ENCODE results near the gene TPK1. TPM values are rescaled to one million over a fixed set of nuclear protein-coding genes. Genes with fewer than 3 reads are reported as not detected.
"Not testable (repeated sequence)": the region's sequence is repeated elsewhere in the genome, so short reads cannot be mapped to it uniquely, and the experiment has no call there.

Gene TPK1
- total RNA-seq, 1 donor from 2014 or later: 14.5 TPM

- H3K9ac ChIP-seq: no peak overlapping the region
- no peaks in the 10 kb centered on the region for H3K79me2 ChIP-seq (ENCODE audit: low read depth)
- H4K20me1 ChIP-seq (ENCODE audit: low read depth): no peaks in the 10 kb centered on the region
- no peaks in the 10 kb centered on the region for H3K36me3 ChIP-seq
- DNase-seq (ENCODE audit: low spot score): no peak
- H3K36me3 Mint-ChIP-seq: no peaks in the 10 kb centered on the region
- no peak overlapping the region for H2AFZ ChIP-seq (replicated peaks)
- H3K27ac Mint-ChIP-seq: no peak overlapping the region
- no peaks in the 10 kb centered on the region for H3K4me1 ChIP-seq
- peaks cover 2% of the 10 kb centered on the region for H3K27me3 Mint-ChIP-seq (ENCODE audit: insufficient read depth, low read depth)
- H3K4me3 Mint-ChIP-seq: no peak overlapping the region
- H3K4me2 ChIP-seq: no peak overlapping the region
- H3K27ac ChIP-seq: no peak overlapping the region
- no peaks in the 10 kb centered on the region for H3K4me1 Mint-ChIP-seq
- TF ChIP-seq EZH2phosphoT487 (IDR thresholded peaks at IDR 0.05) (no peak), CTCF (IDR thresholded peaks at IDR 0.05) (no peak), EZH2 (IDR thresholded peaks at IDR 0.05) (no peak)
- no peak overlapping the region for H3K4me3 ChIP-seq
- H3K9me3 ChIP-seq (ENCODE audit: low read depth): no peaks in the 10 kb centered on the region
- H3K9me3 Mint-ChIP-seq: no peaks in the 10 kb centered on the region
- H3F3A ChIP-seq (ENCODE audit: low read depth): no peaks in the 10 kb centered on the region
- no peaks in the 10 kb centered on the region for H3K27me3 ChIP-seq
Measured at GRCh38 chr7:144730224-144730623, 105.6 kb downstream of the TPK1 start.

GRCh38 chr7:144729226-144729625, 106.6 kb downstream of the TPK1 start:
- H3K27me3 Mint-ChIP-seq (ENCODE audit: insufficient read depth, low read depth): peaks cover 2% of the 10 kb centered on the region
- no peaks in the 10 kb centered on the region for H3K9me3 Mint-ChIP-seq
- no peaks in the 10 kb centered on the region for H3K4me1 Mint-ChIP-seq
- H3K36me3 Mint-ChIP-seq: no peaks in the 10 kb centered on the region
- no peaks in the 10 kb centered on the region for H3K4me1 ChIP-seq
- H3K4me3 Mint-ChIP-seq: no peak overlapping the region
- H3K79me2 ChIP-seq (ENCODE audit: low read depth): no peaks in the 10 kb centered on the region
- no peaks in the 10 kb centered on the region for H3K9me3 ChIP-seq (ENCODE audit: low read depth)
- H4K20me1 ChIP-seq (ENCODE audit: low read depth): no peaks in the 10 kb centered on the region
- H3K27ac Mint-ChIP-seq: no peak overlapping the region
- H3K9ac ChIP-seq: no peak overlapping the region
- no peak overlapping the region for H3K4me2 ChIP-seq
- H3F3A ChIP-seq (ENCODE audit: low read depth): no peaks in the 10 kb centered on the region
- H3K4me3 ChIP-seq: no peak overlapping the region
- no peaks in the 10 kb centered on the region for H3K27me3 ChIP-seq
- H2AFZ ChIP-seq (replicated peaks): no peak overlapping the region
- TF ChIP-seq CTCF (IDR thresholded peaks at IDR 0.05) (no peak), EZH2phosphoT487 (IDR thresholded peaks at IDR 0.05) (no peak), EZH2 (IDR thresholded peaks at IDR 0.05) (no peak)
- no peak for DNase-seq (ENCODE audit: low spot score)
- H3K36me3 ChIP-seq: no peaks in the 10 kb centered on the region
- no peak overlapping the region for H3K27ac ChIP-seq

DNA sequence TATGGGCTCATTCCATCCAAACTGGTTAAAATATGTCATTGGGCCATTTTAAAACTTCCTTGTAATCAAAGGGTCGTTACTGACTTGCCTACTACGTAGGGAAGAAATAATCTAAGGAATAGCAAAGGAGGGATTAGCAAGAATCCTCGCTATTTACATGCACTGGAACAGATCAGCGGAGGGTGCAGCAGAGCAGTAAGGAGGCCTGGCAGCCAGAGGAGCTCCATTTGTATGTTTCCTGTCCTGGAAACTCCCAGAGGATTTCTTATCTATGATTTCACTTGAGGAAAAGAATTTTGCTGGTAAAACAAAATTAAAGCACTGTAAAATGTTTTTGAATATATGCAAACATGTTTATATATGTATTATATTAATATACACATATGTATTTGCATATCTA, 107.3 kb downstream of the TPK1 start:
- H3K4me1 ChIP-seq: no peaks in the 10 kb centered on the region
- no peak overlapping the region for H3K9ac ChIP-seq
- H3K4me3 ChIP-seq: no peak overlapping the region
- no peaks in the 10 kb centered on the region for H3K36me3 ChIP-seq
- Mint-ChIP-seq H3K27me3 (ENCODE audit: insufficient read depth, low read depth) (peaks cover 2% of the 10 kb centered on the region), H3K27ac (no peak overlapping the region), H3K36me3 (no peaks in the 10 kb centered on the region), H3K4me3 (no peak overlapping the region), H3K4me1 (no peaks in the 10 kb centered on the region), H3K9me3 (no peaks in the 10 kb centered on the region)
- no peaks in the 10 kb centered on the region for H3F3A ChIP-seq (ENCODE audit: low read depth)
- no peaks in the 10 kb centered on the region for H4K20me1 ChIP-seq (ENCODE audit: low read depth)
- TF ChIP-seq EZH2 (IDR thresholded peaks at IDR 0.05): no peak
- no peaks in the 10 kb centered on the region for H3K79me2 ChIP-seq (ENCODE audit: low read depth)
- H3K27ac ChIP-seq: no peak overlapping the region
- no peak for DNase-seq (ENCODE audit: low spot score)
- no peak overlapping the region for H2AFZ ChIP-seq (replicated peaks)
- no peaks in the 10 kb centered on the region for H3K9me3 ChIP-seq (ENCODE audit: low read depth)
- no peak overlapping the region for H3K4me2 ChIP-seq
- no peaks in the 10 kb centered on the region for H3K27me3 ChIP-seq

- not testable (repeated sequence) for H3K27ac Mint-ChIP-seq; H3K79me2 ChIP-seq (ENCODE audit: low read depth)
Measured at GRCh38 chr7:144726840-144727239, 109.0 kb downstream of the TPK1 start.

More at GRCh38 chr7:144726840-144727239, 109.0 kb downstream of the TPK1 start:
- not testable (repeated sequence) for H2AFZ ChIP-seq (replicated peaks); H3K9me3 ChIP-seq (ENCODE audit: low read depth); H3K9me3 Mint-ChIP-seq; H3K36me3 ChIP-seq; H3K4me2 ChIP-seq; H3K4me3 ChIP-seq; H3K9ac ChIP-seq; H3K4me1 Mint-ChIP-seq; DNase-seq (ENCODE audit: low spot score); H3F3A ChIP-seq (ENCODE audit: low read depth); H3K4me3 Mint-ChIP-seq; H3K27me3 ChIP-seq; H3K4me1 ChIP-seq; H3K27me3 Mint-ChIP-seq (ENCODE audit: insufficient read depth, low read depth); H3K27ac ChIP-seq; H4K20me1 ChIP-seq (ENCODE audit: low read depth); H3K36me3 Mint-ChIP-seq
- TF ChIP-seq CTCF (IDR thresholded peaks at IDR 0.05): peak; percentile 10

Data from neural progenitor cell (in vitro differentiated cells).